HEK293 (cell line): ENCODE results near the gene TRPV6.

Experiments
- WT1 ChIP-seq: fragments of 450-650 bp; formaldehyde crosslinking; IDR thresholded peaks from 2 replicates; pipeline ENCODE4 v1.5.1; 2016; ENCODE audit warnings: missing biosample characterization, missing genetic modification characterization
- ZNF214 ChIP-seq: fragments of 450-650 bp; formaldehyde crosslinking; IDR thresholded peaks from 2 replicates; pipeline ENCODE4 v1.5.1; 2017; ENCODE audit warnings: missing biosample characterization, mild to moderate bottlenecking, missing genetic modification characterization, borderline replicate concordance
- ZNF266 ChIP-seq: fragments of 450-650 bp; formaldehyde crosslinking; IDR thresholded peaks from 2 replicates; pipeline ENCODE4 v1.5.1; 2016; ENCODE audit warnings: missing biosample characterization, missing genetic modification characterization, low read depth
- ZNF423 ChIP-seq: fragments of 450-650 bp; formaldehyde crosslinking; IDR thresholded peaks from 2 replicates; pipeline ENCODE4 v1.5.1; 2016; ENCODE audit warnings: missing biosample characterization, missing genetic modification characterization
- TF ChIP-seq, protein P1 (sequence below): fragments of 450-650 bp; formaldehyde crosslinking; IDR thresholded peaks from 2 replicates; pipeline ENCODE4 v1.5.1; 2016; ENCODE audit warnings: missing biosample characterization, missing genetic modification characterization

DNA sequence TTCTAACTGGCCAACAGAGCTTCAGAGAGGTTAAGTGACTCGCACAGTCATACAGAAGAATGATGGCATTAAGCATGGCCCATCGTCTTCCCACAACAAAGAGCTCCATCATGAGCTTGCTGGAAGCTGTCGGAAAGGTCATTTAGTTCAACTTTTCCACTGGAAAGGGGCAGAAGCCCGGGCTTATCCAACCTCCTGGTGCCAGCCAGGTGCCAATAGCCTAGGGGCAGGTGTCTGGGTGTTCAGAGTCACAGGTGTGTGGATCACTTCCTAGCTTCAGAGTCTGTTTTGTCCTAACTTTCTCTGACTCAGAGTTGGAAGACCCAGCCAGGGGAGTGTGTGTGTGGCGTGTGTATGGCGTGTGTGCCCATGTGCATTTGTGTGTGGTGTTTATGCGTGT lies 1.3 kb upstream of the TRPV6 start:
- TF ChIP-seq, protein P1, sequence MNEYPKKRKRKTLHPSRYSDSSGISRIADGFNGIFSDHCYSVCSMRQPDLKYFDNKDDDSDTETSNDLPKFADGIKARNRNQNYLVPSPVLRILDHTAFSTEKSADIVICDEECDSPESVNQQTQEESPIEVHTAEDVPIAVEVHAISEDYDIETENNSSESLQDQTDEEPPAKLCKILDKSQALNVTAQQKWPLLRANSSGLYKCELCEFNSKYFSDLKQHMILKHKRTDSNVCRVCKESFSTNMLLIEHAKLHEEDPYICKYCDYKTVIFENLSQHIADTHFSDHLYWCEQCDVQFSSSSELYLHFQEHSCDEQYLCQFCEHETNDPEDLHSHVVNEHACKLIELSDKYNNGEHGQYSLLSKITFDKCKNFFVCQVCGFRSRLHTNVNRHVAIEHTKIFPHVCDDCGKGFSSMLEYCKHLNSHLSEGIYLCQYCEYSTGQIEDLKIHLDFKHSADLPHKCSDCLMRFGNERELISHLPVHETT (tag by site-specific recombination) = no peak
- TF ChIP-seq WT1 (tag by site-specific recombination) (no peak), ZNF423 (tag by site-specific recombination) (no peak), ZNF266 (tag by site-specific recombination) (no peak), ZNF214 (no peak)
